ENCODE measurements around the gene RGS10.

The RGS10 gene

GRCh38 chr10:119517235-119518141 is 25.0 kb downstream of the RGS10 start:
- peak; percentile 65 for DNase-seq

- DNase-seq = peak; percentile 64
These were observed 25.9 kb downstream of the RGS10 start for GRCh38 chr10:119516381-119517234.

- DNase-seq = no peak
These were observed 26.9 kb downstream of the RGS10 start for GRCh38 chr10:119515511-119516045.

GRCh38 chr10:119514819-119515218 is 27.7 kb downstream of the RGS10 start:
- no peak for DNase-seq

- DNase-seq = no peak
These were observed 30.5 kb downstream of the RGS10 start for GRCh38 chr10:119511828-119512515.

- no peak for DNase-seq
These were observed 32.5 kb downstream of the RGS10 start for GRCh38 chr10:119509909-119510451.

- no peak for DNase-seq
These were observed 35.4 kb downstream of the RGS10 start for GRCh38 chr10:119507115-119507514.

- DNase-seq = no peak
These were observed 36.8 kb downstream of the RGS10 start for GRCh38 chr10:119505588-119506315.

GRCh38 chr10:119505131-119505551 is 37.4 kb downstream of the RGS10 start:
- no peak for DNase-seq

GRCh38 chr10:119504651-119505050 is 37.9 kb downstream of the RGS10 start:
- DNase-seq = no peak

GRCh38 chr10:119503821-119504220 is 38.7 kb downstream of the RGS10 start:
- DNase-seq = no peak

- DNase-seq = no peak
These were observed 39.8 kb downstream of the RGS10 start for GRCh38 chr10:119502618-119503155.

GRCh38 chr10:119502209-119502608 is 40.3 kb downstream of the RGS10 start:
- DNase-seq = no peak

GRCh38 chr10:119501690-119502089 is 40.8 kb downstream of the RGS10 start:
- DNase-seq = no peak

- no peak for DNase-seq
These were observed 41.7 kb downstream of the RGS10 start for GRCh38 chr10:119500821-119501220.

- no peak for DNase-seq
These were observed 42.3 kb downstream of the RGS10 start for GRCh38 chr10:119500123-119500795.

- no peak for DNase-seq
These were observed 42.9 kb downstream of the RGS10 start for GRCh38 chr10:119499677-119500002.

GRCh38 chr10:119498889-119499676 is 43.4 kb downstream of the RGS10 start:
- DNase-seq = no peak

- no peak for DNase-seq
These were observed 45.3 kb downstream of the RGS10 start for GRCh38 chr10:119497243-119497642.

- no peak for DNase-seq
These were observed 46.2 kb downstream of the RGS10 start for GRCh38 chr10:119496273-119496672.

All from hematopoietic multipotent progenitor cell treated with erythropoietin and hydrocortisone succinate and interleukin-3 and kit ligand, for 8 days (in vitro differentiated cells).